Activated CD4-positive, alpha-beta T cell treated with anti-CD3 and anti-CD28 coated beads, Interleukin-2, amount 50 U/mL, for 48 hours (primary cell): ENCODE results near the gene DUSP22.

Experiments used
- DNase-seq, 2 experiments: peaks; one replicate each; pipeline ENCODE4 v3.0.0-alpha.2; 2020

The DUSP22 gene

GRCh38 chr6:326896-327537 is 34.7 kb downstream of the DUSP22 start:
- DNase-seq, result no peak

- DNase-seq, result no peak
Measured at GRCh38 chr6:327538-328116, 35.3 kb downstream of the DUSP22 start.

DNA sequence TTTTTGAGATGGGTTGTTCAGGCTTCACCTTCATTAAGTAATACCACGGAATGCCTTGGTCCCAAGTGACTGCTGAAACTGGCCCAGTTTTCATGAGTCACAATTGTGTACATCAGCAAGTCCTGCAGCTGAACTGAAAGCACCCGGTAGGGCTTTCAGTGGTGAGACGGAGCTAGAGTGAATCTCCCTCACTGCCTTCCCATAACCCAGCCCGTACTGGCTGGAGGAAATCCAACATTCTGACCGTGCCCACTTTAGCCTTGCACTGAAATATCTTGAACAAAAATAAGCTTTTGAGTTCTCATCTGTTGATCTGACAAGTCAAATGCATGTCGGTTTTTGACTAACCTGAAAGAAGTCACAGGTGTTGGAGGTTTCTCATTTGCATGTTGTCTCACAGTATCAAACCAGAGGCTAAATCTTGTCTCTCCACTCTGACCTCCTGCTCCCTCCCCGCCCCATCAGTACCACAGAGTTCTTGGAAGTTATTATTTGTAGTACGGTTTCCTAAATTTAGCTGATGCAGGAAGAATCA is 35.9 kb downstream of the DUSP22 start:
- peak; percentile 31 to 42 for DNase-seq

DNA sequence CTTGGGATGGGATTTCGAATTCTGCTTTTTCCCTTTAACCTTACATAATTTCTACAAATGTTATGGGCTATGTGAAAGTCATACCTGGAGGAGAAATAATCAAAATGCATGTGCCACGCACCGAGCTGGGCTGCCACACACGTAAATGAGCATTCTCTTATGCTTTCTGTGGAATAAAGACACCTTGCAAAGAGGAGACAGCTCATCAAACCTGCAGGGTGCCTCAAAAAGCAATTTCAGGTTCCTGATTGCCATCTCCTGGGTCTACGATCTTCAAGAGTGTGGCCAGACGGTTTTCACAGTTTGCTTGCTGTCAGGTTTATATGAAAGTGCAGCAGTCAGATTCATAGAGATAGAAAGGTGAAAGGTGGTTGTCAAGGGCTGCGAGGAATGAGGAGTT is 36.6 kb downstream of the DUSP22 start:
- no peak for DNase-seq

DNA sequence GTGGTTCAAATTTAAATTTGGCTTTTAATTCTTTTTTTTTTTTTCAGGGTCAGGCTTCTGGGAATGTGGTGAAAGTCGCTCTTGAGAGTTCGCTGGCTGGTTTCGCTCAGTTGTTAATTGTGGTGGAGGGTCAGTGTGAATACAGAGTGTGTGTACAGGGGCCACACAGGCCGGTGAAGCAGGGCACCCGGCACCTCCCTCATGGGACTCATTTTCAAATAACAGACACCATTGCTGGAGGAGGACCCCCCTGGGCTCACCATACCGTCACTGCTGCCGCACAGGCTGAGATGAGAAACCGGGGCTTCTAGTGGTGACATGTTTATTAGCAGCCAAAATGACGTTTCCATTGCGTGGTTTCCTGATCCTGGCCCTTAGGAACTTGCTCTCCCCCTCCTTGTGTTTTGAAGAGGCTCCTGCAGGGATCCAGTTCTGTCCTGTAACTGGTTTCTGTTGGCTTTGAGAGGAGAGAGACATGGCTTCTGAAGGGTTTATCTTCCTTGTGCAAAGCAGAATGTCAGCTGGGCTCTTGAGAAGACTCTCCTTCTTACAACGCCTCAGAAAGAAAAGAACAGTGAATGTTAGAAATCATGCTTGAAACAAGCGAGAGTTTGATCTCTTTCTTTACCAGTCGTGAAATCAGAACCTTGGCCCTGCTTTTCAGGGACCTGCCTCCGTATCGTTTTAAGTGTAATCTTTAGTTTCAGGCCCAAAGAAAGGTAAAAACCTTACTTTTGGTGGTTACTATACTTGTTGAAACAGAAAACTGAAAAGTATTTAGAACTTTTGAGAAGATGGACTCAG is 37.8 kb downstream of the DUSP22 start:
- DNase-seq, result no peak

- DNase-seq, result no peak
Measured at GRCh38 chr6:330948-331347, 38.7 kb downstream of the DUSP22 start.

DNA sequence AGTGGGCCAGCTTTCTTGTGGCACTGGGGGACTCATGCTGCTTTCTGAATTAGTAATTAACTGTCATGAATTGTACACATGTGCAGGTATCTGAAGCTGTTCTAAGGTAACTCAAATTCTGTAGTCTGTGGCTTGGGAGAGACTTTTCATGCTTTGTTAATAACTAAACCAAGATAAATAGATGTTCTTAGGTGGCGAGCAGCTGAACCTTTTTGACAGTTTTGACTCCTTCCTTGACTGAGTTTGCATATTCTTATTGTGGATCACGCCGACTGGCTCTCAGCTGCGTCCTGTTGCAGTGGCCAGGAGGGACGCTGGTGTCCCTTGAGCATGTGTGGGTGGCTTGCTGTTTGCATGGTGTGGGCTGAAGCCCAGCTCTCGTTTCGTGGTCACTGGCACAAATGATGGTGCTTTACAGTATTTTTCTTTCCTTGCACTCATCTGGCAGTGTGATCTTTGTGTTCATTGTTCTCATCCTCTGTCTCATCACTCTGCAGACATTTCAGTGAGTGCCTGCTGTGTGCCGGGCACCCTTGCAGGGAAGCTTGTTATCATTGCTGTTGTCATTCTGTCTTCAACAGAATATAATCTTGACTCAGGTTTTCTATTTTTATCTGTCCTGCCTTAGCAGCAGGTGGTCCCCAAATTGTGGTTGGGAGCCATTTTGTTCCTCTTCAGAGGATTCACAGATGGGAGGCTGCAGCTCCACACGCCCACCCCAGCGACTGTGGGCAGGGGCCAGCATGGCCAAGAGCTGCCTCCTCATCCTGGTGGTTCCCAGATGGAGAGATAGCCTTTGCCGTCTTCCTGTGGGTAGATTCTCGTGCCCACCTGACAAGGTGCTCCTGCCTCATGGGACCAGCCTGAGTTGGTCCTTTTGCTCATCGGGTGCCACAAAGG is 39.6 kb downstream of the DUSP22 start:
- no peak for DNase-seq

DNA sequence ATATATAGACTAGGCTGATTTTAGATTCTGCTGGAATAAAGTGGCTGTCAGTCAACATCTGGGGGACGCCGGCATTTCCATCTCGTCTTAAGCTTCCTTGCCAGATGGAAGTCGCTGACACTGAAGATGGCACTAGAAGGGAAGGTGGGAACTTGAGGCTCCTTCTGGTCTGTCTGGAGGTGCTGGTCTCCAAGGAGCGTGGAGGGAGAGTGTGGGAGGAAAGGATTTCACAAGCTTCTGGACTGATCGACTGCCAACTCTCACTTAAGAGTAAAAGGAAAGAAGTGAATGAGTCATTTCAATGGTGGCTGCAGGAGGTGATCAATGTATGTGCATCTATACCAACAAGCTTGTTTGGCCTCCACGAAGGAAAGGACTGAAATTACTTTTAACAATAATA is 40.4 kb downstream of the DUSP22 start:
- no peak for DNase-seq

DNA sequence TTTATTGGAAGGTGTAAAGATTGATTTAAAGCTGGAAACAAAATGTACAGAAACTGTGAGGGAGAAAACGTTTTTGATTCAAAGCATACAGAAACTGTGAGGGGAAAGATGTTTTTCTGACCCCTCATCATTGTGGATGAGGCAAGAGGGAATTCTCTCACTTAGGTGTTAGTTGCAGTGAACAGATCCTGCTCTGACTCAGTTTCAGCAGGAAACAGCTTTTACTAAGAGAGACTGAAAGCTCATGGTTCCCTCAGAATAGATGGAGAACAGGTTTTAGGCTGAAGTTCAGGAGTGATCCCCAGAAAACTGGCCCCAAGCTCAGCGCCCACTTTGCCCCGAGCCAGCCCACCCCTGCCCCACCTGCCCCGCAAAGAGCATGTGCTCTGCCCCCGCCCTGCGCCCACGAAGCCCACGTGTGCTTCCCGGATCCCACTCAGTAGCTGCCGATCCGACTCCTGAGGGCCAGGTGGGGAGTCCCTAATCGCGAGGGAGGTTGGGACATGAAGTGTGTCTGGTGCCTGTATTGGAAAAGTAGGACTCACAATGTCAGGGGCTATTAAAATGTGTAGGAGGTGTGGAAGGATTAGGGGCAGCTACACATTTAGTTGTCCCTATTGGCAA is 41.2 kb downstream of the DUSP22 start:
- no peak for DNase-seq

GRCh38 chr6:334536-335510 is 42.5 kb downstream of the DUSP22 start:
- DNase-seq, result no peak

GRCh38 chr6:335572-335971 is 43.3 kb downstream of the DUSP22 start:
- no peak for DNase-seq

GRCh38 chr6:336159-337114 is 44.1 kb downstream of the DUSP22 start:
- no peak for DNase-seq

DNA sequence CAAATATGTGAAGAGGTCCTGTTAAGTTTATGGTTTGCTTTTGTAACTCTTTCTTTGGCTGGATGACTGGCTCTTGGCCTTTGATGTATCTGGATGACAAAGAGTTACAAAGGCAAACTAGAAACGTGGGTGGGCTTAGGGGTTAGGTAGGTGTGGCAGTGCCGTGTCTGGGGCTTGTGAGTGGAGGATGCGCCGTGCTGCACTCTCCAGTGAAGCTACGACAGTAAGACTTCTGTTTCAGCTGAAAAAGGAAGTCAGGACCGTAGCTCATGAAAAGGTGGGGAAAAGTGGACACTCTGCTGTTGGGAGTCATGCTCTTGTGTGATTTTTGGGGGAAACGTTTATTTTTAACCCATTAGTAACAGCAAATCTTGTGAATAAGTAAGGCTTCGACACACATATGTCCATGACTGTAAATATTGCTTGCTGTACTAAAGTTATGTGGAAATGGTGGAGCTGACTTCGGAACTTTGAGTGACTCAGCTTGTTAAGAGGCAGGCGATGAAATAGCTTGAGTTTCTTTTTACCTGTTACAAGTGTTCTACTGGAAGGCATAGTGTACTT is 45.6 kb downstream of the DUSP22 start:
- no peak for DNase-seq

DNA sequence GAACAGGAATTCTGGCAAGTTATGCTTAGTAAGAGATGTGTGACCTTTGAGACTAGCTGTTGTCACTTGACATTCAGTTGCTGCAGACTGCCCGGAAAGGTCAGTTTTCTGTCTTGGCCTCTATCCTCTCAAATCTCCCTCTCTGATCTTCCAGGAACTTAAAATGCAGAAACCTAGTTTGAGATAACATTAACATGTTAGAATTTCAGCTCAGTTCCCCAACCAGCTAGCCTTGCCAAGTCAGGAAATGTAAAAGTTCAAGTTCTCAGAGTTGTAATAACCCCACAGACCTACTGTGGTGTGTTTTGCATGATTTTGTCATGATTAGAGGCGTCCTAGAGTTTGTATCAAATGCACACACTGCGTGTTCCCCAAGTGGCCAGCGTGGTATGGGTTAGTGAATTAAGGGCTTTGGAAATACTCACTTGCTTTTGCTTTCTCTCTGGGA is 46.6 kb downstream of the DUSP22 start:
- no peak for DNase-seq

DNA sequence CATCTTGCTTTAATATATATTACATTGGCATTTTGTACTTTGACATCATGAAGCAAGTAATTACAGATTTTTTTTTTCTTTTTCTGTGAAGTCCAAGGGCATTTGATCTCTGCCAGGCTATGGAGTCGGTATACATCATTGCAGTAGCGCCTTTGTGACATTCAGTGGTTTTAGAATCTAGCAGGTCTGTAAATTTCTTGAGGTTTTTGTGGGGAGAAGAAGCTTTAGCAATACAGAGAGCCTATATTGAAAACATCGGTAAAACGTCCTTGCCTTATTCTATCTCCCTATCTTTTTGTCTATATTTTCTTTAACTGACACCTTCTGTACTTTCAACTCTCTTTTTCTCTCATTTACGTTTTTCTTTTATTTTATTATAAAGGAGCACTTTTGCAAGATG is 47.2 kb downstream of the DUSP22 start:
- DNase-seq, result no peak

DNA sequence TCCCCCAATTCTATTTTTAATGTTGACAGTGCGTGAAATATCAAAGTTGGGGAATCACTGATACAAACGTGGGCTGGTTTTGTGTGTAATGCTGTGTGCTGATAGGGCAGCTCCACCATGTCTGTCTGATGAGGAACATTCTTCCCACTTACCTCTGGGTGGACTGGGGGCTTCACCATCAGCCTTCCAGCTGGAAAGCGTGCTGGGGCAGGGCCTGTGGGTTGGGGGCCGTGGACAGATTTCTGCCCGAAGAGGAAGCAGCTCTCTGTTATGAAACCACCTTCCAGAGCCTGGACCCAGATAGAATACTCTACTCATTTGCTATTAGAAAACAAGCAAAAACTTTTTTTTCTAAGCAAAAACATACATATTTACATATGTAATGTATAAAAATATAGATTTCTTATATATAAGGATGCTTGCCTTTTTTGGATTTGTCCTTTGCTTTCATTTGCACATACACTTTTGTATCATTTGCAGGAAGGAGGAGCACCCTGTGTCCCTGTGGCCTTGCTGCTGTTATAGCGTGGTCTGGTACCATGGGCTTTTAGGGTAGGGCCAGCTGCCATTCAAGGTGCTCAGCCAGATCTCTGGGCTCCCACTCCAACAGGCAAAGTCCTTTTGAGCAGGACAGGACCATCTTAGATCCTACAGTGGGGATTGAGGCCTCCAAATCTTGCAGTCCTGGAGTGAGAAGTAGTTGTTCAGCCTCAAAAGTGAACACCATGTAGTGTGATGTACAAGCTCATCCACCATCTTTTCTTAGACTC is 48.1 kb downstream of the DUSP22 start:
- DNase-seq, result no peak

DNA sequence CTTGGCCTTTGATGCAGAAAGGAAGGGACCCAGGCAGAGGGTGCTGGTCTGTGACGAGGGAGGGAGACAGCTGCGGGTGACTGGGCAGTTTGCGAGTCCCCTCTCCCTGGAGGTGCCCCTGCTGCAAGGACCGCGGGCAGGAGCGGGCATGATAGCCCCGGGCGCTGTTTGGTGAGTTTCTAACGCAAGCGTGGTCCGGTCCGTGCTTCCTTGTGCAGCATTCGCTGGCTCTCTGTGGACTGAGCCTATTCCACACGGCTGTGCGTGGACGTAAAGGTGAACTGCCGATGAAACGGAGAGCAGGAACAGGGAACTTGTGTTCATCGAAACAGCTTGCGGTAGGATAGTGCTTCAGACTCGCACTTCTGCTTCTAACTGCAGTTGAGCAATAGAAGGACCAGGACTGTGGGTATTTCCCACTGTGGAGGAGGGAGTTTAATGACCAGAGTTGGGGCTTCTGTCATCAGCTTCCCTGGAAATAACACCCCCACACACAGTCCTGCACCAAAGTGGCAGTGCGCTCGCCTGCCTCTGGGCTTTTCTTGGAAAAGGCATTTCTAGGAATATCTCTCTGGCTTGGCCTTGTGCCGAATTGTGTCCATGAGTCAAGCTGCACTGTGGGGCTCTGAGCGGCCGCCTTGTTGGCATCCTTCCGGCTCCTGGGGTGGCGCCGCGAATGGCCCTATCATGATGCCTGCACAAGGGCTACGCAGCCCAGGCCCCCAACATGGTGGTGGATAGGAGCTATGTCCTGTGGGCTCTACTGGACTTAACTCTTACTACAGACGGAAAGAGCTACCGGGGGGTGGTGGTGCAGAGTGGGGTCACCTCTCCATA is 48.9 kb downstream of the DUSP22 start:
- no peak for DNase-seq
